Caco-2 (cell line): ENCODE results near the gene ZSWIM4. TPM values are rescaled to one million over a fixed set of nuclear protein-coding genes. Genes with fewer than 3 reads are reported as not detected.
A peak's percentile ranks its signal among the peaks of the same experiment; 100 is the strongest.

Experiments
- BruUV-seq: library from RNA; stranded (reverse); fragments of 400-500 nt; replicated peaks from 2 replicates; lab custom pipeline; 2021; lab: Mats Ljungman, UMichigan
- CTCF ChIA-PET: fragments of 300-600 bp; sonication (Branson Sonifier 250); formaldehyde crosslinking; loops from one replicate; lab custom pipeline; 2022; ENCODE audit warnings: antibody characterized with exemption; lab: Charles Lee
- POLR2A ChIA-PET: fragments of 300-600 bp; sonication (Branson Sonifier 250); formaldehyde crosslinking; loops from one replicate; lab custom pipeline; 2022; ENCODE audit warnings: antibody characterized with exemption; lab: Charles Lee
- DNase-seq, 2 experiments: peaks; one replicate each; pipeline versions ENCODE4 v3.0.0 to v3.0.0-alpha.2; 2020 to 2022
- H3K27me3 ChIP-seq: replicated peaks from 2 replicates; pipeline ENCODE4 v1.6.0; 2011; ENCODE audit warnings: low read length; ENCODE audit not compliant: control insufficient read depth, insufficient read depth
- H3K36me3 ChIP-seq: 2 replicates; pipeline ENCODE4 v1.5.1; 2011; ENCODE audit warnings: low read length; ENCODE audit not compliant: control insufficient read depth, insufficient read depth
- H3K4me1 ChIP-seq: fragments of 250-450 bp; sonication (Bioruptor Pico); 2 replicates; pipeline ENCODE4 v1.5.1; 2020; ENCODE audit warnings: mild to moderate bottlenecking
- H3K4me3 ChIP-seq: 2 replicates; pipeline ENCODE4 v1.5.1; 2011; ENCODE audit warnings: low read depth, mild to moderate bottlenecking, control low read depth, low read length
- H3K9me3 ChIP-seq: fragments of 250-450 bp; sonication (Bioruptor Pico); 2 replicates; pipeline ENCODE4 v1.5.1; 2020; ENCODE audit warnings: mild to moderate bottlenecking, moderate library complexity
- H3K27ac Mint-ChIP-seq: one replicate; pipeline ENCODE4 v1.8.0; 2022; ENCODE audit warnings: mixed read lengths; ENCODE audit not compliant: unreplicated experiment
- H3K27me3 Mint-ChIP-seq: one replicate; pipeline ENCODE4 v1.8.0; 2022; ENCODE audit warnings: mixed read lengths; ENCODE audit not compliant: insufficient read depth, unreplicated experiment
- H3K36me3 Mint-ChIP-seq: one replicate; pipeline ENCODE4 v1.8.0; 2022; ENCODE audit warnings: mild to moderate bottlenecking, mixed read lengths; ENCODE audit not compliant: insufficient read depth, unreplicated experiment
- H3K4me1 Mint-ChIP-seq: one replicate; pipeline ENCODE4 v1.8.0; 2022; ENCODE audit warnings: low read depth, mixed read lengths; ENCODE audit not compliant: unreplicated experiment
- H3K4me3 Mint-ChIP-seq: one replicate; pipeline ENCODE4 v1.8.0; 2022; ENCODE audit warnings: mild to moderate bottlenecking, moderate library complexity, mixed read lengths; ENCODE audit not compliant: unreplicated experiment
- H3K9me3 Mint-ChIP-seq: one replicate; pipeline ENCODE4 v1.8.0; 2022; ENCODE audit warnings: mixed read lengths; ENCODE audit not compliant: unreplicated experiment
- CTCF ChIP-seq, 2 experiments: fragments of 200-600 bp in 1 of 2; IDR thresholded peaks; 1 replicate in 1 of 2; 2 replicates in 1 of 2; pipeline versions ENCODE4 v1.5.1 to v1.8.0; 2011 to 2022; ENCODE audit warnings: antibody characterized with exemption in 1 of 2, control low read depth in 1 of 2, inconsistent platforms in 1 of 2, low read depth in 1 of 2, low read length in 1 of 2, mild to moderate bottlenecking in 1 of 2, moderate library complexity in 1 of 2; ENCODE audit not compliant: insufficient read depth in 1 of 2, severe bottlenecking in 1 of 2, unreplicated experiment in 1 of 2
- intact Hi-C: fragments of 100-400 bp; cut with micrococcal nuclease; formaldehyde crosslinking; loops from one replicate; pipeline ENCODE4 v1.10.0; 2022; ENCODE audit not compliant: unreplicated experiment
- total RNA-seq: library from RNA; stranded (reverse); gene quantifications from 2 replicates; pipeline ENCODE4 v1.2.3, GENCODE V29; 2022

Gene ZSWIM4
- total RNA-seq, 1 experiment from 2014 or later, result 4.0 TPM

DNA sequence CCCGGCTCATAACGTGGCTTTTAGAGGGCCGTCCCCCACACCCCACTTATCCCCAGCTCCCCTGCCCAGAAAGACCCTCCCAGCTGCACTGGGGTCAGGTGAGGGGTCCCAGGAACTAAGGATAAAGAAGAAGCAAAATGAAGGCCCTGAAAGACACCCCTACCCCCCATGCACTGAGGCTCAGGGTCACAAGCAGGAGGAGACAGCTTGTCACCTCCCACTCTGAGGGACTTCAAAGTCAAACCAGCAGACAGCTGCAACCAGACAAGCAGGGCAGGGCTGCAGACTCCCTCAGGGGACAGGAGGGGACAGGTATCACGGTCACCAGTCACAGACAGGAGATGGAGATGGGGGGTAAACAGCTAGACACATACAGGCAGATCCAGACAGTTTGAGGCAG is 75.6 kb downstream of the ZSWIM4 start:
- ChIA-PET CTCF (interaction anchor here (0.6 kb wide), 1 partner anchor 9 kb away, joined by 5 read pairs; no protein-coding TSS in a partner anchor), POLR2A (no interaction called here)
- 0 out of 2 replicates have a peak, but pooled peaks cover 7% of the 10 kb centered on the region for H3K4me1 ChIP-seq
- Mint-ChIP-seq H3K27me3 (peaks cover 6% of the 10 kb centered on the region), H3K36me3 (no peaks in the 10 kb centered on the region), H3K4me1 (peaks cover 7% of the 10 kb centered on the region), H3K27ac (no peak overlapping the region), H3K9me3 (no peaks in the 10 kb centered on the region), H3K4me3 (no peak overlapping the region)
- no peaks in the 10 kb centered on the region for H3K36me3 ChIP-seq
- H3K27me3 ChIP-seq, result no peaks in the 10 kb centered on the region
- no peak for DNase-seq
- intact Hi-C loops, result no loop called here
- no peaks in the 10 kb centered on the region for H3K9me3 ChIP-seq
- H3K4me3 ChIP-seq, result no peak overlapping the region
- no peak for TF ChIP-seq CTCF (IDR thresholded peaks at IDR 0.05; ENCODE audit: insufficient read depth in 1 of 2, low read depth in 1 of 2, low read length in 1 of 2, severe bottlenecking in 1 of 2, unreplicated experiment in 1 of 2)
- no TSS peak for BruUV-seq

- peak overlapping the region; percentile 39 for H3K4me3 ChIP-seq
- no peaks in the 10 kb centered on the region for H3K9me3 ChIP-seq
- Mint-ChIP-seq H3K27ac (no peak overlapping the region), H3K4me1 (peaks cover 7% of the 10 kb centered on the region), H3K27me3 (no peaks in the 10 kb centered on the region), H3K36me3 (no peaks in the 10 kb centered on the region), H3K9me3 (no peaks in the 10 kb centered on the region), H3K4me3 (peak overlapping the region; percentile 72)
- no peaks in the 10 kb centered on the region for H3K36me3 ChIP-seq
- H3K4me1 ChIP-seq, result 0 out of 2 replicates have a peak, but pooled peaks cover 4% of the 10 kb centered on the region
- DNase-seq, result no peak
- no TSS peak for BruUV-seq
- TF ChIP-seq CTCF (IDR thresholded peaks at IDR 0.05; ENCODE audit: insufficient read depth in 1 of 2, low read depth in 1 of 2, low read length in 1 of 2, severe bottlenecking in 1 of 2, unreplicated experiment in 1 of 2), result no peak
- CTCF ChIA-PET, result interaction anchor here (0.6 to 1.3 kb wide), 3 partner anchors 73 to 193 kb away, joined by 3 read pairs; a partner anchor contains a TSS
- POLR2A ChIA-PET, result interaction anchor here (0.6 kb wide), 1 partner anchor 264 kb away, joined by 12 read pairs; no protein-coding TSS in a partner anchor
- intact Hi-C loops, result no loop called here
- no peaks in the 10 kb centered on the region for H3K27me3 ChIP-seq
Observed at GRCh38 chr19:13872339-13872694, 77.1 kb downstream of the ZSWIM4 start.

DNA sequence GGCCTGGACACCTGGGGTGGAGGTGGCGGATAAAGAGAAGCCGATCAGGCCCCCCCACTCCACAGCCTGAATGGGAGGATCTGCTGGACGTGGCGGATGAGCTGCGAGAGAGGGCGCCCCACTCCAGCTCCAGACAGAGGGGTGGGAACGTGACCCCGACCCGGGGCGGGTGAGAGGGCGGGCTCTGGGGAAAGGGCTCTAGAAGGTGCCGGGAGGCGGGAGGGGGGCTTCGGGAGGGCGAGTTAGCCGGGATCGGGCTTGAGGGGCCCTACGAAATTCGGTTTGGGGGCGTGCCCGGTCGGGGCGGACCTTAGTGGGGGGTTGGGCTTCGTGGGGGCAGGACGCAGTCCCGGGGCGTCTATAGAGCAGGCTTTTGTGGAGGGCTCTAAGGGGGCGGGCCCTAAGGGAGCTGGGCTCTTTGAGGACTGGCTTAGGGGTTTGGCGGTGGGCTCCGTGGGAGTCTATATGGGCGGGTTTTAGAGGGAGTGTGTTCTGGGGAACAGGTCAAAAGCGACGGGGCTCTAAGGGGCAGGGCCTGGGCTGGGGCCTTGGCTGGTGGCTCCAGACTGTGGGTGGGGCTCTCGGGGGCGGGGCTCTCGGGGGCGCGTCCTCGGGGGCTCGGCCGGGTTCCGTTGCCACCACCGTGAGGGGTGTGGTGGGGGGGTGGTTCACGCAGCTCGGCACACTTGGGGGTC is 77.6 kb downstream of the ZSWIM4 start:
- no peaks in the 10 kb centered on the region for H3K36me3 ChIP-seq
- H3K36me3 Mint-ChIP-seq, result no peaks in the 10 kb centered on the region
- H3K4me1 ChIP-seq, result 0 out of 2 replicates have a peak, but pooled peaks cover 4% of the 10 kb centered on the region
- POLR2A ChIA-PET, result interaction anchor here (0.6 kb wide), 1 partner anchor 264 kb away, joined by 12 read pairs; no protein-coding TSS in a partner anchor
- H3K9me3 ChIP-seq, result no peaks in the 10 kb centered on the region
- H3K27ac Mint-ChIP-seq, result no peak overlapping the region
- no TSS peak for BruUV-seq
- H3K4me3 ChIP-seq, result peak overlapping the region; percentile 39
- peak overlapping the region; percentile 72 for H3K4me3 Mint-ChIP-seq
- no peaks in the 10 kb centered on the region for H3K9me3 Mint-ChIP-seq
- H3K27me3 Mint-ChIP-seq, result no peaks in the 10 kb centered on the region
- intact Hi-C loops, result no loop called here
- H3K27me3 ChIP-seq, result no peaks in the 10 kb centered on the region
- peaks cover 7% of the 10 kb centered on the region for H3K4me1 Mint-ChIP-seq
- TF ChIP-seq CTCF (IDR thresholded peaks at IDR 0.05; ENCODE audit: insufficient read depth in 1 of 2, low read depth in 1 of 2, low read length in 1 of 2, severe bottlenecking in 1 of 2, unreplicated experiment in 1 of 2), result peak in 1 of 2 experiments; percentile 20
- DNase-seq, result no peak
- CTCF ChIA-PET, result interaction anchor here (0.6 to 1.3 kb wide), 6 partner anchors 45 to 264 kb away, joined by 3 read pairs; partner anchors contain the start of genes ASF1B and PODNL1
